ENCODE data around the gene FAM53A. TPM values are rescaled to one million over a fixed set of nuclear protein-coding genes. Genes with fewer than 3 reads are reported as not detected.

FAM53A gene
- polyA plus RNA-seq, 2 donors, result 1.2 to 1.3 TPM

DNA sequence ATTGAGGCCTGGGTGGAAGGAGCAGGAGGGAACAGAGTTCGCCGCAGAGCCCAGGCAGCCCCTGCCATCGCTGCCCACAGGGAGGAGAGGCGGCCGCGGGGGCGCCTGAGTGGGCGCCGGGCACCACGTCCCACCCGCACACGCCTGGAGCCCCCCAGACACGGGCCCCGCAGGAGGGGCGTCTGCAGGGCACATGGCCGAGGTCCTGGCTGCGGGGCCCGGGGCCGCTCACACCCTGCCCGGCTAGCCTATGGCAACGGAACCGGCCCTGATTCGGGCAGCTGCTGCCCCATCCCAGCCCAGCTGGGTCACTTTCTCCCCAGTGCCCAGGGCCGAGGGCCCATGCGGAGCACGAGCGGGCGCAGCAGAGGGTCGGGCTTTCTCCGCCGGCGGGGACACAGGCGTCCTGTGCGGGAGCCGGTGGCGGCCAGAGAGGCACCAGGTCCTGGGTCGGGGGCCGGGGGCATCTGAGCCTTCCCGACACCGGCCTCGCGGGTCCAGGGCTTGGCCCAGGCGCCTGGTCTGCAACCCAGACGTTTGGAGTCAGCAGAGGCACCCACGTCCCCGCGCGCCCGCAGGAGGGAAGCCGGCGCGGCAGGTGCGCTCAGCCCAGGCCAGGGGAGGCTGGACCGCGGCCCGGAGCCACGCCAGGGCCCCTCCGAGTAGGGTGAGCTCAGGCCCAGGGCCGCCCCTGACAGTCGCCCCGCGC, 91.2 kb downstream of the FAM53A start:
- Histone ChIP-seq H3K27me3 (ENCODE audit: control insufficient read depth in 1 of 2, insufficient read depth in 2 of 2, low read length in 2 of 2) (no peaks in the 10 kb centered on the region), H3K27ac (ENCODE audit: low read depth in 2 of 2, low read length in 1 of 2) (no peak overlapping the region), H3K4me3 (ENCODE audit: low read depth in 1 of 2, low read length in 2 of 2) (no peak overlapping the region), H3K4me1 (ENCODE audit: control insufficient read depth in 2 of 2, insufficient read depth in 2 of 2, low read length in 1 of 2) (no peaks in the 10 kb centered on the region), H3K9me3 (ENCODE audit: control insufficient read depth in 2 of 2, insufficient read depth in 1 of 2, low read depth in 1 of 2, low read length in 1 of 2) (peaks cover 4 to 18% of the 10 kb centered on the region in 2 donors), H3K36me3 (ENCODE audit: control insufficient read depth in 2 of 2, insufficient read depth in 2 of 2, low read length in 1 of 2) (no peaks in the 10 kb centered on the region)
- WGBS, 2 donors, result 88 to 90% methylated on average over 62 of the region's 62 CpGs

GRCh38 chr4:1592068-1592708, 91.9 kb downstream of the FAM53A start:
- peaks cover 4 to 18% of the 10 kb centered on the region in 2 donors for H3K9me3 ChIP-seq (ENCODE audit: control insufficient read depth in 2 of 2, insufficient read depth in 1 of 2, low read depth in 1 of 2, low read length in 1 of 2)
- no peaks in the 10 kb centered on the region for H3K4me1 ChIP-seq (ENCODE audit: control insufficient read depth in 2 of 2, insufficient read depth in 2 of 2, low read length in 1 of 2)
- H3K4me3 ChIP-seq (ENCODE audit: low read depth in 1 of 2, low read length in 2 of 2), result no peak overlapping the region
- 89% methylated on average over 36 of the region's 36 CpGs for WGBS, 2 donors
- H3K27me3 ChIP-seq (ENCODE audit: control insufficient read depth in 1 of 2, insufficient read depth in 2 of 2, low read length in 2 of 2), result no peaks in the 10 kb centered on the region
- H3K36me3 ChIP-seq (ENCODE audit: control insufficient read depth in 2 of 2, insufficient read depth in 2 of 2, low read length in 1 of 2), result no peaks in the 10 kb centered on the region
- no peak overlapping the region for H3K27ac ChIP-seq (ENCODE audit: low read depth in 2 of 2, low read length in 1 of 2)

- Histone ChIP-seq H3K4me3 (ENCODE audit: low read depth in 1 of 2, low read length in 2 of 2) (no peak overlapping the region), H3K27ac (ENCODE audit: low read depth in 2 of 2, low read length in 1 of 2) (no peak overlapping the region), H3K27me3 (ENCODE audit: control insufficient read depth in 1 of 2, insufficient read depth in 2 of 2, low read length in 2 of 2) (no peaks in the 10 kb centered on the region), H3K36me3 (ENCODE audit: control insufficient read depth in 2 of 2, insufficient read depth in 2 of 2, low read length in 1 of 2) (no peaks in the 10 kb centered on the region), H3K4me1 (ENCODE audit: control insufficient read depth in 2 of 2, insufficient read depth in 2 of 2, low read length in 1 of 2) (no peaks in the 10 kb centered on the region), H3K9me3 (ENCODE audit: control insufficient read depth in 2 of 2, insufficient read depth in 1 of 2, low read depth in 1 of 2, low read length in 1 of 2) (peaks cover 4 to 18% of the 10 kb centered on the region in 2 donors)
- WGBS, 2 donors, result 88 to 96% methylated on average over 3 of the region's 3 CpGs
Observed at GRCh38 chr4:1591107-1591506, 93.0 kb downstream of the FAM53A start.

GRCh38 chr4:1590244-1590643, 93.9 kb downstream of the FAM53A start:
- Histone ChIP-seq H3K27ac (ENCODE audit: low read depth in 2 of 2, low read length in 1 of 2) (no peak overlapping the region), H3K36me3 (ENCODE audit: control insufficient read depth in 2 of 2, insufficient read depth in 2 of 2, low read length in 1 of 2) (no peaks in the 10 kb centered on the region), H3K4me3 (ENCODE audit: low read depth in 1 of 2, low read length in 2 of 2) (no peak overlapping the region), H3K27me3 (ENCODE audit: control insufficient read depth in 1 of 2, insufficient read depth in 2 of 2, low read length in 2 of 2) (no peaks in the 10 kb centered on the region), H3K4me1 (ENCODE audit: control insufficient read depth in 2 of 2, insufficient read depth in 2 of 2, low read length in 1 of 2) (no peaks in the 10 kb centered on the region), H3K9me3 (ENCODE audit: control insufficient read depth in 2 of 2, insufficient read depth in 1 of 2, low read depth in 1 of 2, low read length in 1 of 2) (peaks cover 4 to 18% of the 10 kb centered on the region in 2 donors)
- 67 to 73% methylated on average over 4 of the region's 4 CpGs for WGBS, 2 donors

Other genes starting within 250 kb of the FAM53A start
- 10 to 100 TPM; 24.9 to 38.5 TPM for gene SLBP, start 28.0 kb upstream of the FAM53A start, polyA plus RNA-seq
- 10 to 100 TPM; 21.8 to 25.6 TPM for gene TMEM129, start 37.0 kb upstream of the FAM53A start, polyA plus RNA-seq
- gene TACC3, start 37.2 kb upstream of the FAM53A start, polyA plus RNA-seq, result 10 to 100 TPM; 22.5 to 25.7 TPM
- 100 to 1,000 TPM in 1 of 2 donors, 10 to 100 TPM in 1; 97.6 to 121 TPM for gene FGFR3, start 109.0 kb upstream of the FAM53A start, polyA plus RNA-seq
- 10 to 100 TPM; 25.7 to 30.7 TPM for gene LETM1, start 171.8 kb upstream of the FAM53A start, polyA plus RNA-seq
- 10 to 100 TPM; 11.9 to 14.1 TPM for gene NSD2, start 187.1 kb upstream of the FAM53A start, polyA plus RNA-seq

Measured in esophagus (tissue), 2 donors.